Epidermal melanocyte (primary cell): Measurements from ENCODE around the gene CACNG4.
"Not testable (repeated sequence)": the region's sequence is repeated elsewhere in the genome, so short reads cannot be mapped to it uniquely, and the experiment has no call there.

Experiments used
- DNase-seq: peaks from one replicate; pipeline ENCODE4 v3.0.0; 2011; ENCODE audit warnings: low spot score; ENCODE audit not compliant: insufficient read length

Gene CACNG4

GRCh38 chr17:66964930-66965800 lies 658 bp downstream of the CACNG4 start:
- no peak for DNase-seq

- no peak for DNase-seq
These were observed 1.3 kb downstream of the CACNG4 start for GRCh38 chr17:66965801-66966262.

GRCh38 chr17:66966298-66966697 lies 1.8 kb downstream of the CACNG4 start:
- DNase-seq, result no peak

GRCh38 chr17:66966704-66967418 lies 2.4 kb downstream of the CACNG4 start:
- DNase-seq, result no peak

DNA sequence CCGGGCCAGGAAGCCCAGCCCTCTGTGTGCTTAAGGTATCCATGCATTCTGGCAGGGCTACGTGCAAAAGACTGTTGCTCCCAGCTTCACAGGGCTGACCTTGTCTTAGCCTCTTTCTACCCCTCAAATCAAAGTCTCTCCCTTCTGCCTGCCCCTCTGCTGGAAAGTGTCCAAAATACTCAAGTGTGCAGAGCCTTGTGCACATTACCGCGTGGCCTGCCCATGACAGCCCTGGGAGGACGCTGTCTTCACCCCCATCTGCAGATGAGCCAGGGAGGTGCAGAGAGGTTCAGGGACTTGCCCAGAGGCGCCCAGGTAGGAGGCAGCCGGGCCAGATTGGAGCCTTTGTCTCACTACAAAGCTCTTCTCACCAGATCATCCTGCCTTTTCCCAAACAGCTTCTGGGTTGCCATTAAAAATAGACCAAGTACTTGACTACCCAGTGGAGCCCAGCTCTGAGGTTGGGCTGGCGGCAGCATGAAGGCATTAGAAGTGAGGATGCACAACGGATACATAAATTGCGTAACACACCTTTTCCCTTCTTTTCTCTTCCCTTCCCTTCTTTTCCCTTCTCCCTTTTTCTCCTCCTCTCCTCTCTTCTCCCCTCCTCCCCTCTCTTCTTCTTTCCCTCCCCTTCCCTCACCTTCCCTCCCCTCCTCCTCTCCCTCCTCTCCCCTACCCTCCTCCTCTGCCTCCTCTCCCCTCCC lies 3.5 kb downstream of the CACNG4 start:
- DNase-seq, result no peak

- no peak for DNase-seq
These were observed 4.4 kb downstream of the CACNG4 start for GRCh38 chr17:66968916-66969315.

- no peak for DNase-seq
These were observed 5.6 kb downstream of the CACNG4 start for GRCh38 chr17:66970140-66970539.

- no peak for DNase-seq
These were observed 6.3 kb downstream of the CACNG4 start for GRCh38 chr17:66970797-66971196.

DNA sequence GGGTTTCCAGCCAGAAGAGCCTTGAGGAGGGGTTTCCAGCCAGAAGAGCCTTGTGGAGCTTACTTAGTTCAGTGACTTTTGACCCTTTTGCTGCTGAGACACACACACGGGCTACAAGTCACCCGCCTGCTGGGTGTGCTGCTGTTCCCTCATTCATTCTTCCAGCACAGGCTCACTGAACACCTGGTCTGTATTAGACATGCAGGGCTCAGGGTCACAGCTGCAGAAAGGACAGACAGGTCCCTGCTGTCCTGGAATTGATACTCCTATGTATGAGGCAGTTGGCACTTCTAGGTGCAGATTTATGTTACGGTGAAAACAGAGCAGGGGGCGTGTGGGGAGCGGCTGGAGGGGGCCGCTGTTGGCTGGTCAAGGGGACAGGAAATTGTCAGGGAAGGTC lies 6.8 kb downstream of the CACNG4 start:
- no peak for DNase-seq

DNA sequence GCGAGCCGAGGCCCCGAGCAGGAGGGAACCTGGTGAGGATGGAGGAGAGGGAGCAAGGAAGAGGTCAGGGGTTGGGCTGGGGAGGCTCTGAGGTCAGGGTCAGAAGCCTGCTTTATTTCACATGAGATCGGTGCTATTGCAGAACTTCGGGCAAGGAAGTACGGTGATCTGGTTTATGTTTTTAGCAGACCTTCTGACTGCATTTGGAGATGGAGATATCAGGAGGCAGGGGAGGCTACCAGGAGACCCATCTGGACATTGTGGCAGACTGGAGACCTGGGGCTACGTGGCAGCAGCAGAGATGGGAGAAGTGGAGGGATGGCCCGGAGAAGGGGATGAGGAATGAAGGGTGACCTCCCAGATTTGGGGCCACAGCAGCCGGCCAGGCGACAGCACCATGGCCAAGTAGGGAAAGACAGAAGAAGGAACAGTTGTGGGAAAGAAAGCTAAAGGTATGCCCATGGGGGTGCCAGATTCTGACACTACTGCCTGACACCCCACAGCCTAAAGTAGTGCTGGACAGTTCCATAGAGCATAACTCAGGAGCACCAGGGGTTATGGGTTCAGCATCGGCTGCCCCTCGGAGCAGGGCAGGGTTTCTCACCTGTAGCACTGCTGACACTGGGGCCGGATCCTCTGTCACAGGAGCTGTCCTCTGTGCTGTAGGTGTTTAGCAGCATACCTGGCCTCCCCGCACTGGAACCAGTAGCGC lies 7.4 kb downstream of the CACNG4 start:
- no peak for DNase-seq

GRCh38 chr17:66972442-66972830 lies 7.9 kb downstream of the CACNG4 start:
- not testable (repeated sequence) for DNase-seq

DNA sequence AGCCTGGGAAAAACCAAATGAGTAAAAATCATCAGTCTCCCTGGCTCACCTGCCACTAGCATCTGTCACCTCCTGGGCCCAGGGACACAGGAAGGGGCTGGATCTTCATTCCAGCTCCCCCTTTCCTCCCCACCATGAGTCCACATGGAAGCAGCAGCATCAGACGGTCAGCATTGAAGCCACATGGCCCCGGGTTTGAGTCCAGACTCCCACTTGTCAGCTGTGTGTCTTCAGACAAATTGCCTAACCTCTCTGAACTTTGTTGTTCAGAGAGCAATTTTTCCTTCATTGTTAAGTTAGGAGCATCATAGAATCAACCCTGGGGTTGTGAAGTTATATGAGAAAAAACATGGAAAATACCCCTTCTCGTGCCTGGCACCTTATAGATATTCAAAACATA lies 10.7 kb downstream of the CACNG4 start:
- no peak for DNase-seq

DNA sequence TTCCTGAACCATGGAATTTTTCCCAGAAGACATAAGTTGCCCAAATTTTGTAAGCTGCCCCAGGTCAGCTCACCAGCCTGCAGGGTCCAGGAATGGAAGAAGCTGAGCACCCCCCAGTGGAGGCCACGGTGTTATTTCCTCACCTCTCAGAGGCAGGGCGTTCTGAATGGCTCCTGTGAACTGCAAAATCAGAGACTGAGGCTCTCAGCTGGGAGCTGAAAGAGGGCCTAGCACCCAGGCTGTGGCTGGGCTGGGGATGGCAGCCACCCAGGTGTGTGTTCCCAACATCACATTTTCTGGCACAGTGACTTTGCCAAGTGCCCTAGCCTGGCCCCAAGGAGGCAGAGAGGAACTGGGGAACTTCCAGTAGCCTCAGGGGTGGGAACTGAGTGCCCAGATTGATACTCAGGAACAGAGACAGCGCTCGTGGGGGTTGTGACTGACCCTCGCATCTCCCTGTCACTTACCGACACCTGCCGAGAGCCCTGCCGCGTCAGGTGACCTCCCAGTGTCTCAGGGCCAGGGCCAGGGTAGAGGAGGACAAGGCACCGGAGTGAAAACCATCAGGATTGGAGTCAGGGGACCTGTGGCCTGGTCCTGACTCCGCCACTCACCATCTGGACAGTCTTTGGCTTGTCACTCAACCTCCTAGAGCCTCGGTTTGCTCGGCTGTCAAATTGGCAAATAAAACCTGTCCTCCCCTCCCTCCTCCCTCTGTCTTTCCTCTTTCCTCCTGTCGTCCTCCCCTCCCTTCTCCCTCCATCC lies 11.3 kb downstream of the CACNG4 start:
- DNase-seq, result no peak

- no peak for DNase-seq
These were observed 11.8 kb downstream of the CACNG4 start for GRCh38 chr17:66976379-66976663.

DNA sequence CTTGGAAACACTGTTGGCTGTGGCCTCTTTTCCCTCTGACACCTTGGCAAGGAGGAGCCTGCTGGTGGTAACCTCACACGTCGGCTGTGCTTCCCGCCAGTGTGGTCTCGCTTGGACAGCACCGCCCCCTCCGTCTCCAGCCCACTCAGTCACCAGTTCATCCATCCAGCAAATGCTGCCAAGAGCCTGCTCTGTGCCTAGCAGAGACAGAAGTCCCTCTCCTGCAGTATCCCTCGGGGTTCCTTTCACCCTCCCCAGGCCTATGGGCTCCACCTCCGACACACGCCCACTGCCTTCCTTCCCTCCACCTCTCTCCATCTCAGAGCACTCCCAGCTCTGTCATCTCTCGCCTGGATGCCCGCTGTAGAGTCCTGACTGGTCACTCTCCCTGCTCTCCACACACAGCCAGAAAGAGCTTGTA lies 12.3 kb downstream of the CACNG4 start:
- no peak for DNase-seq

DNA sequence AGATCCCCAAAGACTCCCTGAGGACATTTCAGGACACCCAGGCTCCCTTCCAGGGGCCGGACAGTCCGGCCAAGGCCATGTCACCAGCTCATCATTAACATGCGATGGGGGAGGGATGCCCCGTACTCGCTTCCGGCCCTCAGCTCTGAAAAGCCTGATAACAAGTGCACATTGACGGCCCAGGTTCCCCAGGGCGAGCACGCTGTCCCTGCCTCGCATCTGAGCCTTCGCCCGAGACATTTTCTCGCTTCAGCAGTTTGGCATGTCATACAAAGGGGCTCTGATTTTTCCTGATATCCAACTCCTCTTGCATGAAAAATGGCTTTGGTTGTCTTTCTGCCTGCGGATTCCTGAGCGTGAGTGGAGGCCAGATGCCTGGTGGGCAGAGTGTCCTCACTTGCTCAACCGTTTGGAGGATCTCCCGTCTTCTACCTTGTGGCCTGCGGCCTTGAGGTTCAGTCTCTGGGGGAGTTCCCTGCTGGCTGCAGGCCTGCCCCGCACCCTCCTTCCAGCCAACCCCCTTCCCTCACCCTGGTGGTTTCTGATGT lies 14.1 kb downstream of the CACNG4 start:
- DNase-seq, result no peak

DNA sequence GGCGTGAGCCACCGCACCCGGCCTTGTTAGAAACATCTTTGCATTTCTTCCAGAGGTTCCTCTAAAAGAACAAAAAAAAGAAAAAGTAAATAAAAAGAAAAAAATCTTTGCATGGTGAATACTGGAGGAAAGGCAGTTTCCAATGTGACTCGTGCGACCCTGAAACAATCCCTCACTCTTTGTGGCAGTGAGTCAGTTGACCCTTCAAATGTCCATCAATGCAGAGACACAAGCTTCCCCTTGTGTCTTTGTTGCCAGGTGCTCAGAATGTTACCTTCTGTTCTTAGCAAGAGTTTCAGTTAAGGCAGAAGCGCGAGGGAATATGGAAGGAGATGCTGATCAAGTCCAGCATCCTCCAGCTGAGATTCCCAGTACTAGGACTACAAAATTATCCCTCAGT lies 16.4 kb downstream of the CACNG4 start:
- DNase-seq, result no peak

DNA sequence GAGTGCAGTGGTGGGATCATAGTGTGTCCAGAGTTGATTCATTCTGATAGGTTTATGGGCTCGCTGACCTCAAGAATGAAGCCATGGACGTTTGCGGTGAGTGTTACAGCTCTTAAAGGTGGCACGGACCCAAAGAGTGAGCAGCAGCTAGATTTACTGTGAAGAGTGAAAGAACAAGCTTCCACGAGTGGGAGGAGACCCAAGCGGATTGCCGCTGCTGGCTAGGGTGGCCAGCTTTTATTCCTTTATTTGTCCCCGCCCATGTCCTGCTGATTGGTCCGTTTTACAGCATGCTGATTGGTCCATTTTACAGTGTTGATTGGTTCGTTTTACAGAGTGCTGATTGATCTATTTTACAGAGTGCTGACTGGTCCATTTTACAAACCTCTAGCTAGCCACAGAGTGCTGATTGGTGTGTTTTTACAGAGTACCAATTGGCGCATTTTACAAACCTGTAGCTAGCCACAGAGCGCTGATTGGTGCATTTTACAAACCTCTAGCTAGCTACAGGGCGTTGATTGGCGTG lies 17.5 kb downstream of the CACNG4 start:
- no peak for DNase-seq

- no peak for DNase-seq
These were observed 19.0 kb downstream of the CACNG4 start for GRCh38 chr17:66983414-66984021.

GRCh38 chr17:66984730-66985129 lies 20.2 kb downstream of the CACNG4 start:
- no peak for DNase-seq
